Fibroblast of lung (primary cell): ENCODE results near the gene GABBR2.

Experiments used
- EZH2 ChIP-seq: IDR thresholded peaks from 2 replicates; pipeline ENCODE4 v1.5.1; 2012; ENCODE audit warnings: low read length, control low read depth, mild to moderate bottlenecking; ENCODE audit errors: missing control alignments
- TF ChIP-seq, protein P1 (sequence below), 2 donors: IDR thresholded peaks in 1 of 2; conservative IDR thresholded peaks in 1 of 2; 1 replicate in 1 of 2; 2 replicates in 1 of 2; pipeline ENCODE4 v1.5.1; 2011 to 2012; ENCODE audit warnings: low read length in 2 of 2, control low read depth in 1 of 2, inconsistent platforms in 1 of 2, low read depth in 1 of 2, mild to moderate bottlenecking in 1 of 2

DNA sequence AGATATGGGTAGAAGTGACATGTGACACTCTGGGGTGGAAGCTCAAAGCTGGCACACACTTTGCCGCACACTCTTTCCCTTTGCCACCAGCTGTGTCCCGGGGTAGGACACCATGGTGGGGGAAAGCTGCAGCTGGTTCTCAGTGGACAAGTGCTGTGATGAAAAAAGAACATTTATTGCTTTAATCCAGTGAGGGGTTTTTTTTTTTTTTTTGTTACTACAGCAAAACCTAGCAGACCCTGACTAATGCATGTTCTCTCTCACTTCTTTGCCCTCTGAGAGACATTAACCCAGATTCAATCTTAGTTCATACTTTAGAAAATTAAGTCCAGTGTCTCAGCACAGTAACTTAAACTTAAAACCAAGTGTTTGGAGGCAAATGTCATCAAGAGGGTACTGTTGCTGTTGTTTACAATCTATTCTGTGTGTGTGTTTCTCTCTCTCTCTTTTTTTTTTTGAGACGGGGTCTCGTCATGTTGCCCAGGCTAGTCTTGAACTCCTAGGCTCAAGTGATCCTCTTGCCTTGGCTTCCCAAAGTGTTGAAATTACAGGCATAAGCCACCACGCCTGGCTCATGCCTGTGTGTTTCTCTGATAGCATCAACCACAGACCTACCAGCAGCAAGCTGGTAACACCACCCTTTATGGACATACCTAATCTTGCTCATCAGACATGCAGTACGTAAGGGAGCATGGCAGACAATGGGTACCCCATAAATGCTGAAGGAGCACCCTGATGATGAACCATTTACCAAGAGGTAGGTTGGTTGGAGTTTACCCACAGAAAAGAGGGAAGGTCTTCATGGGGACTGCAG is 368.5 kb downstream of the GABBR2 start:
- TF ChIP-seq, protein P1, sequence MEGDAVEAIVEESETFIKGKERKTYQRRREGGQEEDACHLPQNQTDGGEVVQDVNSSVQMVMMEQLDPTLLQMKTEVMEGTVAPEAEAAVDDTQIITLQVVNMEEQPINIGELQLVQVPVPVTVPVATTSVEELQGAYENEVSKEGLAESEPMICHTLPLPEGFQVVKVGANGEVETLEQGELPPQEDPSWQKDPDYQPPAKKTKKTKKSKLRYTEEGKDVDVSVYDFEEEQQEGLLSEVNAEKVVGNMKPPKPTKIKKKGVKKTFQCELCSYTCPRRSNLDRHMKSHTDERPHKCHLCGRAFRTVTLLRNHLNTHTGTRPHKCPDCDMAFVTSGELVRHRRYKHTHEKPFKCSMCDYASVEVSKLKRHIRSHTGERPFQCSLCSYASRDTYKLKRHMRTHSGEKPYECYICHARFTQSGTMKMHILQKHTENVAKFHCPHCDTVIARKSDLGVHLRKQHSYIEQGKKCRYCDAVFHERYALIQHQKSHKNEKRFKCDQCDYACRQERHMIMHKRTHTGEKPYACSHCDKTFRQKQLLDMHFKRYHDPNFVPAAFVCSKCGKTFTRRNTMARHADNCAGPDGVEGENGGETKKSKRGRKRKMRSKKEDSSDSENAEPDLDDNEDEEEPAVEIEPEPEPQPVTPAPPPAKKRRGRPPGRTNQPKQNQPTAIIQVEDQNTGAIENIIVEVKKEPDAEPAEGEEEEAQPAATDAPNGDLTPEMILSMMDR (conservative IDR thresholded peaks at IDR 0.05 in 1 of 2, IDR thresholded peaks at IDR 0.05 in 1 of 2; ENCODE audit: low read depth in 1 of 2, low read length in 2 of 2), result no peak
- no peak for TF ChIP-seq EZH2
